ENCODE data around the gene HERPUD1. TPM values are rescaled to one million over a fixed set of nuclear protein-coding genes. Genes with fewer than 3 reads are reported as not detected.

HERPUD1 gene
- polyA plus RNA-seq, 1 of the 3 experiments (the other 2 are of a cell fraction) = 46.3 TPM

DNA sequence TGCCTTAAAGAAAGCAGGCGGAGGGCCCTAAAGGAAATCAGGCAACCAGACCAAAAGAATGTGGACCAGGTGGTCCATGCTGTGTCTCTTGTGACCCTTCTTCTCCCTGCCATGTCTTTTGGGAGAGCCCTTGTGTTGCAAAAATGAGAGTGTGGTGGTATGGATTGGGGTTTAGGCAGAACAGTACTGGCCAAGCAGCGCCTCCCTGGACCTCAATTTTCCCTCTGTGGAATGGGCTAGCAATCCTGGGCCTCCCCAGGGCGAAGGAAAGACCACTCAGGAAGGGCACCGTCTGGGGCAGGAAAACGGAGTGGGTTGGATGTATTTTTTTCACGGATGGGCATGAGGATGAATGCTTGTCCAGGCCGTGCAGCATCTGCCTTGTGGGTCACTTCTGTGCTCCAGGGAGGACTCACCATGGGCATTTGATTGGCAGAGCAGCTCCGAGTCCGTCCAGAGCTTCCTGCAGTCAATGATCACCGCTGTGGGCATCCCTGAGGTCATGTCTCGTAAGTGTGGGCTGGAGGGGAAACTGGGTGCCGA is 49.9 kb downstream of the HERPUD1 start:
- Histone ChIP-seq H3F3A (replicated peaks; ENCODE audit: insufficient read depth) (no peaks in the 10 kb centered on the region), H3K4me1 (ENCODE audit: control insufficient read depth in 1 of 2, insufficient read depth in 2 of 2, low read depth in 1 of 2, low read length in 1 of 2) (no peaks in the 10 kb centered on the region; a peak in 1 of 4 replicates), H3K79me2 (ENCODE audit: insufficient read depth) (no peaks in the 10 kb centered on the region), H3K27ac (ENCODE audit: low read depth in 2 of 2, low read length in 1 of 2) (no peak overlapping the region), H2AFZ (ENCODE audit: low read depth) (no peak overlapping the region), H3K4me3 (ENCODE audit: low read depth in 2 of 2, low read length in 1 of 2) (no peak overlapping the region), H3K9ac (no peak overlapping the region), H3K9me2 (no peaks in the 10 kb centered on the region), H3K9me3 (no peaks in the 10 kb centered on the region), H3K36me3 (replicated peaks in 1 of 2; ENCODE audit: control insufficient read depth in 1 of 2, insufficient read depth in 2 of 2, low read length in 1 of 2) (no peaks in the 10 kb centered on the region), H3K4me2 (no peak overlapping the region), H4K20me1 (ENCODE audit: insufficient read depth) (no peaks in the 10 kb centered on the region), H3K27me3 (ENCODE audit: insufficient read depth) (no peaks in the 10 kb centered on the region)
- no peak for DNase-seq
- ChIA-PET POLR2A (no interaction called here), CTCF (interaction anchor here (3.6 kb wide), 1 partner anchor 17 kb away, joined by 17 read pairs; no protein-coding TSS in a partner anchor)
- TF ChIP-seq FOSL2 (IDR thresholded peaks at IDR 0.05; ENCODE audit: borderline replicate concordance, low read depth) = no peak
- TF ChIP-seq MEF2A (IDR thresholded peaks at IDR 0.05; ENCODE audit: borderline replicate concordance, low read depth) = no peak
- no peak for TF ChIP-seq CHD2 (IDR thresholded peaks at IDR 0.05; ENCODE audit: low read length, partially characterized antibody)
- TF ChIP-seq SMC3 (IDR thresholded peaks at IDR 0.05; ENCODE audit: low read depth, low read length) = no peak
- TF ChIP-seq SIN3A (IDR thresholded peaks at IDR 0.05; ENCODE audit: borderline replicate concordance, low read depth, low read length) = no peak
- no peak for TF ChIP-seq RCOR1 (IDR thresholded peaks at IDR 0.05; ENCODE audit: low read length)
- TF ChIP-seq EZH2phosphoT487 (IDR thresholded peaks at IDR 0.05; ENCODE audit: borderline replicate concordance, low read depth) = no peak
- no peak for TF ChIP-seq NRF1 (IDR thresholded peaks at IDR 0.05; ENCODE audit: low read depth, low read length)
- TF ChIP-seq, protein P1, sequence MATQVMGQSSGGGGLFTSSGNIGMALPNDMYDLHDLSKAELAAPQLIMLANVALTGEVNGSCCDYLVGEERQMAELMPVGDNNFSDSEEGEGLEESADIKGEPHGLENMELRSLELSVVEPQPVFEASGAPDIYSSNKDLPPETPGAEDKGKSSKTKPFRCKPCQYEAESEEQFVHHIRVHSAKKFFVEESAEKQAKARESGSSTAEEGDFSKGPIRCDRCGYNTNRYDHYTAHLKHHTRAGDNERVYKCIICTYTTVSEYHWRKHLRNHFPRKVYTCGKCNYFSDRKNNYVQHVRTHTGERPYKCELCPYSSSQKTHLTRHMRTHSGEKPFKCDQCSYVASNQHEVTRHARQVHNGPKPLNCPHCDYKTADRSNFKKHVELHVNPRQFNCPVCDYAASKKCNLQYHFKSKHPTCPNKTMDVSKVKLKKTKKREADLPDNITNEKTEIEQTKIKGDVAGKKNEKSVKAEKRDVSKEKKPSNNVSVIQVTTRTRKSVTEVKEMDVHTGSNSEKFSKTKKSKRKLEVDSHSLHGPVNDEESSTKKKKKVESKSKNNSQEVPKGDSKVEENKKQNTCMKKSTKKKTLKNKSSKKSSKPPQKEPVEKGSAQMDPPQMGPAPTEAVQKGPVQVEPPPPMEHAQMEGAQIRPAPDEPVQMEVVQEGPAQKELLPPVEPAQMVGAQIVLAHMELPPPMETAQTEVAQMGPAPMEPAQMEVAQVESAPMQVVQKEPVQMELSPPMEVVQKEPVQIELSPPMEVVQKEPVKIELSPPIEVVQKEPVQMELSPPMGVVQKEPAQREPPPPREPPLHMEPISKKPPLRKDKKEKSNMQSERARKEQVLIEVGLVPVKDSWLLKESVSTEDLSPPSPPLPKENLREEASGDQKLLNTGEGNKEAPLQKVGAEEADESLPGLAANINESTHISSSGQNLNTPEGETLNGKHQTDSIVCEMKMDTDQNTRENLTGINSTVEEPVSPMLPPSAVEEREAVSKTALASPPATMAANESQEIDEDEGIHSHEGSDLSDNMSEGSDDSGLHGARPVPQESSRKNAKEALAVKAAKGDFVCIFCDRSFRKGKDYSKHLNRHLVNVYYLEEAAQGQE (IDR thresholded peaks at IDR 0.05; ENCODE audit: low read depth, low read length) = no peak
- TF ChIP-seq, protein P2, sequence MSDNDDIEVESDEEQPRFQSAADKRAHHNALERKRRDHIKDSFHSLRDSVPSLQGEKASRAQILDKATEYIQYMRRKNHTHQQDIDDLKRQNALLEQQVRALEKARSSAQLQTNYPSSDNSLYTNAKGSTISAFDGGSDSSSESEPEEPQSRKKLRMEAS (IDR thresholded peaks at IDR 0.05; ENCODE audit: low read depth) = no peak
- TF ChIP-seq ZBTB33 (IDR thresholded peaks at IDR 0.05; ENCODE audit: borderline replicate concordance, low read depth) = no peak
- 93% methylated on average over 5 of the region's 12 CpGs for WGBS (ENCODE audit: low lambda C conversion rate)

All from SK-N-SH (cell line).